Measurements from ENCODE around the gene ASMT.
A peak's percentile ranks its signal among the peaks of the same experiment; 100 is the strongest.
"Not testable (repeated sequence)": the region's sequence is repeated elsewhere in the genome, so short reads cannot be mapped to it uniquely, and the experiment has no call there.

ASMT gene, protein sequence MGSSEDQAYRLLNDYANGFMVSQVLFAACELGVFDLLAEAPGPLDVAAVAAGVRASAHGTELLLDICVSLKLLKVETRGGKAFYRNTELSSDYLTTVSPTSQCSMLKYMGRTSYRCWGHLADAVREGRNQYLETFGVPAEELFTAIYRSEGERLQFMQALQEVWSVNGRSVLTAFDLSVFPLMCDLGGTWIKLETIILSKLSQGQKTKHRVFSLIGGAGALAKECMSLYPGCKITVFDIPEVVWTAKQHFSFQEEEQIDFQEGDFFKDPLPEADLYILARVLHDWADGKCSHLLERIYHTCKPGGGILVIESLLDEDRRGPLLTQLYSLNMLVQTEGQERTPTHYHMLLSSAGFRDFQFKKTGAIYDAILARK

DNA sequence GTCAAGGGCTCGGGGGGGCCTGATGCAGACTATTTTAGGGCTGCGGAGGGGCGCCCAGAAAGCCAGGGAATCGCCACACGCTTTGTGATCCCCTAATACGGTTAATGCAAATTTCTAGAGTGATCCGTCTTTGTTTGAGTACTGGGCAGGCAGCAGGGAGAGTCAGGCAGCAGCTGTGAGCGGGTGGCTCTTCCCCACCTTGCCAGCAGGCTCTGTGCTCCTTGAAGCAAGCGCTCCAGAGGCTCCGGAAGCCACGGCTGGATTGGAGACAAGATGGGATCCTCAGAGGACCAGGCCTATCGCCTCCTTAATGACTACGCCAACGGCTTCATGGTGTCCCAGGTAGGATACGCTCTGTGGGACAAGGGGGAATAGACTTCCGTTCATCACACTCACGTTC is at the start of gene ASMT:
ASMT (plus strand) TSS at position 133 of the 400 bp plus-strand sequence; CDS start at position 274, 141 bp downstream.
- no peak for DNase-seq

DNA sequence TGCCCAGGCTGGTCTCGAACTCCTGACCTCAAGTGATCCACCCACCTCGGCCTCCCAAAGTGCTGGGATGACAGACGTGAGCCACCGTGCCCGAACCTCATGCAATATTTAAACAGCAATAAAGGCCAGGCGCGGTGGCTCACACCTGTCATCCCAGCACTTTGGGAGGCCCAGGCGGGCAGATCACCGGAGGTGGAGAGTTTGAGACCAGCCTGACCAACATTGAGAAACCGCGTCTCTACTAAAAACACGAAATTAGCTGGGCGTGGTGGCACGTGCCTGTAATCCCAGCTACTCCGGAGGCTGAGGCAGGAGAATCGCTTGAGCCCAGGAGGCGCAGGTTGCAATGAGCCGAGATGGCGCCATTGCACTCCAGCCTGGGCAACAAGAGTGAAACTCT is 40.7 kb upstream of the ASMT start:
- DNase-seq: not testable (repeated sequence)

DNA sequence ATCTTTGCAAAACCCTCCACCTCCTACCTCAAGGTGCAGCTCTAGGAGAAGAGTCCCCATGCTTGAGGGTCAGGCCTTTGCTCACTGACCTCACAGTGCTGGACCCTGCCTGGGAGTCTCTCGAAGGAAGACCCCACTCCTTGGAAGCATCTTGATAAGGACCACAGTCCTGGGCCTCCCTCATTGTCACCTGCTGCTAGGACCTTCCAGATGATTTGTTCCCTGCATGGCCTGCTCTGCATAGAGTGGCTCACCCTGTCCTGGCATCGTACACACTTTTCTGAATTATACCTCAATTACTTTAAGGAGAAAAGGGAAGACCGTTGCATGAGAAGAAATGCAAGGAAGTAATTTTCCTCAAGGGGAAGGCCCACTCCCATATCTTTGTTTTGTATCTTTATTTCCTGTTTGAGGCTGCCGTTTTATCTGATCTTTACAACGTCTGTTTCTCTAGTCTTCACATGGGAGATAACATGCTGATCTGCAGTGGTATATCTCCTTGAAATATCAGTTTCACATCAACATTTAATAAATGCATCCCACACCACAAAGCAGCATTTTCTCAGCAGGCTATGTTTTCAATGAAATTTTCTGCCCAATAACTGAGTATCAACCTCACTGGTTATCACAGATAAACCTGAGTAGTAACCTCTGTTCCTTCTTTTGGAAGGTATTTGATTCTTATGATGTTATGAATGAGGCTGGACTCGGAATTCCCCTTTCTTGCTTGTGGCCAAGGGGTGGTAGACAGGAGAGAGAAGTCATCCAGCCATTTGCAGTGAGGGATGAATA is 38.5 kb upstream of the ASMT start:
- DNase-seq: no peak

DNA sequence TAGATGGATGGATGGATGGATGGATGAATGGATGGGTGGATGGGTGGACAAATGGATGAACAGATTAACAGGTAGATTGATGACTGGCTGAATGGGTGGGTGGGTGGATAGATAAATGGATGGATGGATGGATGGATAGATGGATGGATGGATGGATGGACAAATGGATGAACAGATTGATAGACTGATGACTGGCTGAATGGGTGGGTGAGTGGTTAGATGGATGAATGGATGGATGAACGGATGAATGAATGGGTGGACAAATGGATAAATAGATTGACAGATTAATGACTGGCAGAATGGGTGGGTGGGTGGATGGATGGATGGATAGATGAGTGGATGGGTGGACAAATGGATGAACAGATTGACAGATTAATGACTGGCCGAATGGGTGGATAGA is 37.0 kb upstream of the ASMT start:
- DNase-seq: no peak

DNA sequence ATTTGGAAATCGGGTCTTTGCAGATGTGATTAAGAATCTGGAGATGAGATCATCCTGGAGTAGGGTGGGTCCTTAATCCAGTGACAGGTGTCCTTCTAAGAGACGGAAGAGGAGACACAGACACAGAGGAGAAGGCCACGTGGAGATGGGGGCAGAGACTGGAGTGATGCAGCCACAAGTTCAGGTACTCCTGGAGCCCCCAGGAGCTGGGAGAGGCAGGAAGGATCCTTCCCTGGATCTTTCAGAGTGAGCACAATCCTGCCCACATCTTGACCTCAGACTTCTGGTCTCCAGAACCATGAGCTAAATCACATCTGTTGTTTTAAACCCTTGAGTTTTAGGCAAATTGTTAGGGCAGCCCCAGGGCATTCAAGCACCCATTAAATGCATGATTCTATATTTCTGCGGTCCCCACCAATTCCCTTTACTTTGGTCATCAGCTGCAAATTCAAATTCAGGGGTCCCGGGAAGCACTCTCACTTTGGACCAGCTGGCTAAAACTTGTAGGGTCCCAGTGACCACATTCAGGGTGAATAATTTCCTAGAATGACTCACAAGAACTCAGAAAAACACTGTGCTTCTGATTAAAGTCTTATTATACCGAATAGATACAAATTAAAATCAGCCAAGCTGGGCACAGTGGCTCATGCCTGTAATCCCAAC is 36.2 kb upstream of the ASMT start:
- no peak for DNase-seq

DNA sequence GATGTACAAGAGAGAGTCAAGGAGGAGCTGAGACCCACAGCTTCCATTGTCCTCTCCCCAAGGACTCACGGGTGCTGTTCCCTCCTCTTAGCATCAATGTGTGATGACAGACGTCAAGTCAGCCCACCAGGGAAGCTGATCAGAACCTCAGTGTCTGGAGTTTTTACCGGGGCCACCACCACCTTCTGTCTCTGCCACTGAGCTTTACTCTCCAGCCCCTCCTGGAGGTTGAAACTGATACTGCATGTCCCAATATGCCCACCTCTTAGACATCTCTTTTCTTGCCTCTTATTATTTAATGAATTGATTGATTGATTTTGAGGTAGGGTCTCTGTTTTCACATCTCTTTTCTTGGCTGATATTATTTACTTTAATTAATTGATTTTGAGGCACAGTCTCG is 33.7 kb upstream of the ASMT start:
- no peak for DNase-seq

DNA sequence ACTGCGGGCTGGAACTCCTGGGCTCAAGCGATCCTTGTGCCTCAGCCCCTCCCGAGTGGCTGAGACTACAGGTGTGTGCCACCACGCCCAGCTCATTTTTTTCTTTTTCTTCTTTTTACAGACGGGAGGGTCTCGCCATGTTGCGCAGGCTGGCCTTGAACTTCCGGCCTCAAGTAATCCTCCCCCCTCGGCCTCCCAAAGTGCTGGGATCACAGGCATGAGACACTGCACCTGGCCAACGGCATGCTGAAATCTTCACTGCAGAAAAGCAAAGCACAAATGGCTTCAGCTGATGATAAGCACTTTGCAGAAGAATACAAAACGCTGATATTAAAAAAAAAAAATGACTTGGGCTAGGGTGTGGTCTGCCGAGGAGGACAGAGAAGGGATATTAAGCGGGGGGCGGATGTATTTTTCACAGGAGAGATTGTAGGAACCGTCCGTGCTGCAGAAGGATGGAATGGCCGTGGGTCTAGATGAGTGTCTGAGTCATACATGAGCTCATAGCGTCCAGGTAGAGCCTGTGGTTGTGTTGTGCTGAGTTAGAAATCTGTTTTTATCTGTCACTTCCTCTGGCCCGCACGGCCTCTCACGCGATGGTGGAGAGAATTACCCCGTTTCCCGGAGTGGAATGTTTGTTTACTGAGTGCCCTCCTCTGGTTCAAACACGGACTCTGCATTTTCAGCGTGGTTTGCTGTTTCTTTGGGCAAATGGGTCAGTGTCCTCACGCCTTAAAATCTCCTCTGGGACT is 32.0 kb upstream of the ASMT start:
- no peak for DNase-seq

DNA sequence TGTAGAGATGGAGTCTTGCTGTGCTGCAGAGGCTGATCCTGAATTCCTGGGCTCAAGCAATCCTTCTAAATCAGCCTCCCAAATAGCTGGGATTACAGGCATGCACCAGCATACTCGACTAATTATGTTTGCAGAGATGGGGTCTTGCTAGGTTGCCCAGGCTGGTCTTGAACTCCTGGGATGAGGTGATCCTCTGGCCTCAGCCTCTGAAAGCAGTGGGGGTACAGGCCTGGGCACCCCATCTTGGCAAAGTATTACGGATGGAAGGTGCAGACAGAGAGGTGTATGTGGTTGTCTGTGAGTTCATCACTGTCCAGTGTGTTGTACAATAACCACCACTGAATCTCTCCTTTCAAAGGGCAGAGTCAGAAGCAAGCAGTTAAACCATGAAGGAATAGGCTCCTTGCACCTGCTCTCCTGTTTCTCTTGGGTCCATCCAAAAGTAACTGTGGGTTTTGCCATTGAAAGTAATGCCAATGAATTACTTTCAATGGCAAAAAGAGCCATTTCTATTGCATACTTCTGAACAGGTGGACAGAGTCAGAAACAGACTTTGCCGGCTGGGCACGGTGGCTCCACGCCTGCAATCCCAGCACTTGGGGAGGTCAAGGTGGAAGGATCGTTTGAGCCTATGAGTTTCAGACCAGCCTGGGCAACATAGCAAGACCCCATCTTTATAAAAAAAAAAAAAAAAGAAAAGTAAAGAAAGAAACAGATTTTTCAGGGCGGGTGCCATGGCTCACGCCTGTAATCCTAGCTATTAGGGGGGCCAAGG is 30.4 kb upstream of the ASMT start:
- no peak for DNase-seq

DNA sequence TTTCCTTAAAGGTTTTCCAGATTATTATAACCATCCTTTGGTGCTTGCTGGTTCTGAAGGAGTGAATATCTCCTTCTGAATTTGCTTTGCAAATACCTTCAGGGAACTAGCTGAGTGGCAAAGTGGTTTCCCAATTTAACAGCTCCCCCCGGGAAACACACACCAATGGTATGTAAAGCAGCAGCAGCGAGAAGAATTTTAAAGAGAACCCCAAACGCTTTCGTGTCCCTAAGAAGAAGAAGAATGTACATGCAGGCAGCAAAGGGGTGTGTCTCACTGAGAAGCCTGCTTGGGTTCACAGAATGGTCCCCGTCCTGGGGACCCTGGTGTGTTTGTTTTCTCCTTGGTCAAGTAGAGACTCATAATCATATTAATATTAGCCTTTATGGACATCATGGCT is 27.7 kb upstream of the ASMT start:
- DNase-seq: no peak

DNA sequence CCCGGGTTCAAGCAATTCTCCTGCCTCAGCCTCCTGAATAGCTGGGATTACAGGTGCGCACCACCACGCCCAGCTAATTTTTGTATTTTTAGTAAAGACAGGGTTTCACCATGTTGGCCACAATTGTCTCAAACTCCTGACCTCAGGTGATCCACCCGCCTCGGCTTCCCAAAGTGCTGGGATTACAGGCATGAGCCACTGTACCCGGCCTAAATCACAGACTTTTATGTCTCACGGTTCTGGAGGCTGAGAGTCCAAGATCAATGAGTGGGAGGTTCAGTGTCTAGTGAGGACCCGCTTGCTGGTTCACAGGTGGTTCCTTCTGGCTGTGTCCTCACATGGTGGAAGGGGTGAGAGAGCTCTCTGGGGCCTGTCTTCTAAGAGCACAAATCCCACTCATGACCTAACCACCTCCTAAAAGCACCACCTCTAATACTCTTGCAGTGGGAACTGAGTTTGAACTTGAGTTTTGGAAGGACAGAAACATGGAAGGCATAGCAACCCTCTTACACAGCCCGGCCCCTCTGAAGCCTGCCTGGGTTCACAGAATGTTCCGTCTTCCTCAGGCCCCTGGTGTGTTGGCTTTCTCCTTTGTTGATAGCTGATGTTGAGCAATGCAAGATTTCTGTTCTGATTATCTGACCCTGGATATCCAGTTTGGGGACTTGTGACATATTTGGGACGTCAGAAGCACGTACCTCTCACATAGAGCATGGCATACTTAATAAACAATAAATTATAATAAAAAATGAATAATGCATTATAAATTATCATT is 25.3 kb upstream of the ASMT start:
- DNase-seq: no peak

DNA sequence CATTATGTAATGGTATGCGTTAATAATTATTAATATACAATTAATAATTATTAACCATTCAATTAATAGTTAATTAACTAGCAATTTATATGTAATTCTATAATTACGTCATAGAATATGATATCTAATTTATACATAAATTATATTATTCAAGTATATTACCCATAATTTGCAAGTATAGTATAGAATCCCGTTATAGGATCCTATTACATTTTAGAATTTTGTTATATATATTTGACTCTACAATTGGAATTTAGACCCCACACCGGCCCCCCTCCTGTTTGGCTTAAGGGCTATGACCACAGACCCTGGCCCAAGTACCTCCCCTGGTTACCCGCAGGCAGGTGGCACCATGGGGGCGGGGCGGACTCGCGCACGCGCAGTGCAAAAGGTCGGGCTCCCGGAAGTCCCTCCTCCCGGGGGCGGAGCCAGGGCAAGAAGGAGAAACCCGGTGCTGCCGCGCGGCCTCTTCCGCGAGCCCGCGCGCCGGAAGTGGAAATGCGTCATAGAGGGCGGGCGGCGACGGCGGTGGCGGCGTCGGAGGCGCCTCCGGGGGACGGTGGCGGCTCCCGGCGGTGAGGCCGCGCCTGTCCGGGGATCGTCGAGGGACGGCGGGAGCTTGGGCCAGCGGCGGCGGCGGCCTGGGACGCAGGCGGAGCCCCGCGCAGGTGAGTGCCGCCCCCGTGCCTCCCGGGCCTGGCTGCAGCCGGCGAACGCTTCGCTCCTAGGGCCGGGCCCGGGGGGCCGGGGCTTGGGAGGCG is 23.6 kb upstream of the ASMT start, which contains the start of gene AKAP17A:
AKAP17A (plus strand) TSS at position 503 of the 761 bp plus-strand sequence. CDS start 1,859 bp downstream, outside the sequence.
- peak; percentile 99 for DNase-seq

DNA sequence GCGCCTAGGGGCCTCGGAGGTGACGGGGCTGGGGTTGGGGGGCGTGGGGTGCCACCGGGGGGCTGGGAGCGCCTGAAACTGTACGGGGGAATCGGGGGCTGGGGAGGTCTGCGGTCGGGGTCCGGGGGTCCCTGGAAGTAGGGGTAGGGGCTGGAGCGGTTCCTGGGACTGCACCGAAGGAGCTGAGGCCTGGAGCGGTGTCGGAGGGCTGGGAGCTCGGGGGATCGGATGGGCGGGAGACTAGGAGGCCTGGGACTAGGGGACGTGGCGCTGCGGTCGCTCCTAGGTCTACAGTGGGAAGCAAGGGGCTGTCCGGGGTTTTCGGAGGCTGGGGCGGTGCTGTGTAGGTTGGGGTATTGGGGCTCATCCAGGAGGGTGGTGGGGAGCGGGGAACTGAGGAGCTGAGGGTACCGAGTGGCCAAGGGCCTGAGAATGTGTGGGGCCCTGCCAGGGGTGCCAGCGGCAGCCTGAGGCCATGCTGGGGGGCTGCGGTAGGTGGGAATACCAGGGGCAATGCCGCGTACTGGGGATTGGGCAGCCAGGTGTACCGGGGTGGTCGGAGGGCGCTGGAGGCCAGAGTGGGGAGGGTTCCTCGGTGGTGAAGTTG is 22.9 kb upstream of the ASMT start:
- no peak for DNase-seq

DNA sequence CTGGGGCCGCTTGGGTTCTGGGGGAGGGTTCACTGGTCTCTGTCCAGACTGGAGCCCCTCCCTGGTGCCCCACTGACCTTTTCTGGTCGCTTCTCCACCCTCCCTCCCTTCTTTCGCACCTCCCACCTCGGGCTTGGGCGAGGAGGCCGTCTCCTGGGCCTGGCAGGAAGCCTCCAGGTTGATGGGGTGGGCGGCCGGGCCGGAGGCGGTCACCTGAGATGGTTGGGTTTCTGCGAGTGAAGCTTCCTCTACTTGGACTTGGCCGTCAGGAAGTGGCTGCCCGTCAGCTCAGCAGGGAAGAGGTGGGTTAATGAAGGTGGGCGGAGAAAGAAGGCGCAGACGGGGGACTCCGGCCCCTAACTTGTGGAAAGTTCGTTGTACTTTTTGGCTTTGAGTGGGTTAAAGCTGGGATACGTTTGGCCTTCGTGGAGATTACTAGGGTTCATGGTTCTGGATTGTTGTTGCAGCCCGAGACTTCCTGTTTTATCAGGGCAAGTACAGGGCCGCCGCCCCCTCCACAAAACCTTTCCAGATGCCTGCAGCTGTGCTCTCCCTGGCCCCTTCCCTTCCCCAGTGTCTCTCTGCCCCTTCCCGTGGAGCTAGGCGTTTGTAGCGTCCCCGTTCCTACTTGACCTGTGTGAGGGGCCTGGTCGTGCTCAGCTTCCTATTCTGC is 22.3 kb upstream of the ASMT start:
- no peak for DNase-seq

DNA sequence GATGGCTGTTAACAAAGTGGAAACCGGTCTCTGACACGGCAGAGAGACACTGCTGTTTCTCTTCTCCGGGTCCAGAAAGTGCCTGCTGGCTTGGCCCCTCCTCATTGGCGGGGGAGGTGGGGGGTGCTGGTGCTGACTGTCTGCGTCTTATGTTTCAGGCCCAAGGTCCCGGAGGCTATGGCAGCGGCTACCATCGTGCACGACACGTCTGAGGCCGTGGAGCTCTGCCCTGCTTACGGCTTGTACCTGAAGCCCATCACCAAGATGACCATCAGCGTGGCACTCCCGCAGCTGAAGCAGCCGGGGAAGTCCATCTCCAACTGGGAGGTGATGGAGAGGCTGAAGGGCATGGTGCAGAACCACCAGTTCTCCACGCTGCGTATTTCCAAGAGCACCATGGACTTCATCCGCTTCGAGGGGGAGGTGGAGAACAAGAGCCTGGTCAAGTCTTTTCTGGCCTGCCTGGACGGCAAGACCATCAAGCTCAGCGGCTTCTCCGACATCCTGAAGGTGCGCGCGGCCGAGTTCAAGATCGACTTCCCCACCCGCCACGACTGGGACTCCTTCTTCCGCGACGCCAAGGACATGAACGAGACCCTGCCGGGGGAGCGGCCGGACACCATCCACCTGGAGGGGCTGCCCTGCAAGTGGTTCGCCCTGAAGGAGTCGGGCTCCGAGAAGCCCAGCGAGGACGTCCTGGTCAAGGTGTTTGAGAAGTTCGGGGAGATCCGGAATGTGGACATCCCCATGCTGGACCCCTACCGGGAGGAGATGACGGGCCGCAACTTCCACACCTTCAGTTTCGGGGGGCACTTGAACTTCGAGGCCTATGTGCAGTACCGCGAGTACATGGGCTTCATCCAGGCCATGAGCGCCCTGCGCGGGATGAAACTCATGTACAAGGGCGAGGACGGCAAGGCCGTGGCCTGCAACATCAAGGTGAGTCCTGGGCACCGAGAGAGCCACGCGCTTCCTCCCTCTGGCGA is 21.3 kb upstream of the ASMT start:
- no peak for DNase-seq

DNA sequence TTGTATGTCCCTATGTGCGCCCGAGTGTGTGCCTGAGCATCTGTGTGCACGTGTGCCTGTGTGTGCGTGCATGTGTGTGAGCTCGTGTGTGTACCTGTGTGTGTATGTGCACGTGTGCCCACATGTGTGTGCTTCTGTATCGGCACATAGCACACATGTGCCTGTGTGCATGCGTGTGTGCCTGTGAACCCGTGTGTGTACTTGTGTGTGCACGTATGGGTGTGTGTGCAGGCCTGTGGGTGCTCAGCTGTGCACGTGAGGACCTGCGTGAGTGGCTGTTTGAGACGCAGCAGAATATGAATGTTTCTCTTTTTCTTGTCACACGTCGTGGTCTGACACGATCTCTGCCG is 19.2 kb upstream of the ASMT start:
- no peak for DNase-seq

DNA sequence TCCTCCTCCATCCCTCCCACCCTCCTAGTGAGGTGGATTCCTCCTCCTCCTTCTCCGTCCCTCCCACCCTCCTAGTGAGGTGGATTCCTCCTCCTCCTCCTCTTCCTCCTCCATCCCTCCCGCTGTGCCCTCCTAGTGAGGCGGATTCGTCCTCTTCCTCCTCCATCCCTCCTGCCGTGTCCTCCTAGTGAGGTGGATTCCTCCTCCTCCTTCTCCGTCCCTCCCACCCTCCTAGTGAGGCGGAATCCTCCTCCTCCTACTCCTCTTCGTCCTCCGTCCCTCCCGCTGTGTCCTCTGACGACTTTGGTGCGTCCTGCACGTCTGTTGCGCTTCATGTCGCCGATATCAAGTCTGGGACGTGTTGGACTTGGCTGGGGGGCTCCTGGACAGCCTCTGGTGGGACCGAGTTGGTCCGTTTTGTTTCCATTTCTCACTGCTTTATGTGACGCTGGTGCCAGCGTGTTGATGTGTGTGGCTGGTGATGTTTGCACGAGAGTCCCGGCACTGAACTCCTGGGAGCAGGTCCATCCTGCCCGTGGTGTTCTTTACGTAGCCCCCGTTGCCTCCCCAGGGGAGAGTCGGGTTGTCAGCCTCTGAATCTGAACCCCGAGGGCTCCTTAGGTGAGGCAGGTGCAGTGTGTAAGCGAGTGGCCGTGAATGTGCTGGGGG is 18.0 kb upstream of the ASMT start:
- no peak for DNase-seq

DNA sequence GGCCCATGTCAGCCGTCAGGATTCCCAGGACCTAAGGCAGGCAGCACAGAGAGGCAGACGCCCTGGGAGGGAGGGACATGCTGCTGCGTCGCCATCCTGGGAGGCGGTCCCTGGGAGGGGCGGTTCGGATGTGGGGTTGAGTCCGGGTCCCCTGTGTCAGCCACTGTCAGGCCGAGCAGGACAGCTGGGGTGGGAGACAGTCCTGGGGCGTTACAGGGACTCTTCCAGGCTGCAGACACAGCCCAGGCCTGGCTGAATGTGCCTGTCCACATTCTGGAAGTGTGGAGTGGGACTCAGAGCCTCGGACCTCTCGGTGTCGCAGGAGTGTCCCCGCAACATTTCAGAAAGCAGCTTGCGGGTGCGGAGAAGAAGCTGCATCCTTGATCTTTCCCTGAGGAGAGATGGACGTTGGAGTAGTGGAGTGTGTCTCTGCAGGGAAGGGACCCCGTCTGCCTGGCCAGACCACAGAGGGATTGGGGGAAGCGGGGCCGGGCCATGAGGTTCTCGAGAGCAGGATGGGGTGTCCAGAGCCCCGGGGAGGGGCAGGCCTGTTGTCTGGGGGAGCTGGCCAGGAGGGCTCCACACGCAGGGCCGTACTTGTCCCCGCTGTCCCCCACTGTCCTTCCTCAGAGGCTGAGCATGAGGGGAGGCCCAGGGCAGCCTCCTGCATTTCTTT is 17.4 kb upstream of the ASMT start:
- no peak for DNase-seq

Data from right forelimb (tissue), 1 donor.